Embryonic facial prominence (tissue), 1 donor: ENCODE measurements around the gene CCBE1.

Experiments used
- DNase-seq: peaks from one replicate; pipeline ENCODE4 v3.0.0-alpha.2; 2016; ENCODE audit errors: extremely low spot score

CCBE1 gene

GRCh38 chr18:59454909-59455727 is 242.1 kb downstream of the CCBE1 start:
- DNase-seq = no peak

- no peak for DNase-seq
Measured at GRCh38 chr18:59453468-59453961, 243.7 kb downstream of the CCBE1 start.

- no peak for DNase-seq
Measured at GRCh38 chr18:59451963-59452362, 245.3 kb downstream of the CCBE1 start.

- DNase-seq = no peak
Measured at GRCh38 chr18:59451073-59451472, 246.2 kb downstream of the CCBE1 start.

- DNase-seq = no peak
Measured at GRCh38 chr18:59448546-59448945, 248.7 kb downstream of the CCBE1 start.

- DNase-seq = no peak
Measured at GRCh38 chr18:59446012-59446411, 251.2 kb downstream of the CCBE1 start.

- DNase-seq = no peak
Measured at GRCh38 chr18:59437851-59438569, 259.2 kb downstream of the CCBE1 start.

- DNase-seq = no peak
Measured at GRCh38 chr18:59432803-59433597, 264.2 kb downstream of the CCBE1 start.

GRCh38 chr18:59431131-59431530 is 266.1 kb downstream of the CCBE1 start:
- no peak for DNase-seq

GRCh38 chr18:59429608-59430007 is 267.6 kb downstream of the CCBE1 start:
- no peak for DNase-seq

- DNase-seq = no peak
Measured at GRCh38 chr18:59428018-59428417, 269.2 kb downstream of the CCBE1 start.

GRCh38 chr18:59426855-59427254 is 270.4 kb downstream of the CCBE1 start:
- DNase-seq = no peak

GRCh38 chr18:59423259-59423658 is 274.0 kb downstream of the CCBE1 start:
- peak; percentile 37 for DNase-seq

GRCh38 chr18:59420244-59420643 is 277.0 kb downstream of the CCBE1 start:
- no peak for DNase-seq

GRCh38 chr18:59419386-59419785 is 277.8 kb downstream of the CCBE1 start:
- DNase-seq = no peak

GRCh38 chr18:59416818-59417217 is 280.4 kb downstream of the CCBE1 start:
- DNase-seq = no peak

- DNase-seq = no peak
Measured at GRCh38 chr18:59414111-59414653, 283.0 kb downstream of the CCBE1 start.

- DNase-seq = peak; percentile 64
Measured at GRCh38 chr18:59402432-59403090, 294.7 kb downstream of the CCBE1 start.

- DNase-seq = no peak
Measured at GRCh38 chr18:59400407-59400806, 296.8 kb downstream of the CCBE1 start.

- no peak for DNase-seq
Measured at GRCh38 chr18:59395226-59396175, 301.7 kb downstream of the CCBE1 start.
